Right kidney (tissue), 1 donor: ENCODE results near the gene NRP1.
A peak's percentile ranks its signal among the peaks of the same experiment; 100 is the strongest.

ENCODE experiments used
- DNase-seq: peaks from one replicate; pipeline ENCODE4 v3.0.0-alpha.2; 2016

The NRP1 gene

GRCh38 chr10:33352175-33352574, 17.7 kb upstream of the NRP1 start:
- no peak for DNase-seq

- DNase-seq, result no peak
These were observed 15.6 kb upstream of the NRP1 start for GRCh38 chr10:33350041-33350440.

GRCh38 chr10:33349268-33349667, 14.8 kb upstream of the NRP1 start:
- no peak for DNase-seq

GRCh38 chr10:33347211-33347610, 12.7 kb upstream of the NRP1 start:
- DNase-seq, result no peak

GRCh38 chr10:33345236-33345635, 10.8 kb upstream of the NRP1 start:
- no peak for DNase-seq

GRCh38 chr10:33344676-33345075, 10.2 kb upstream of the NRP1 start:
- no peak for DNase-seq

- no peak for DNase-seq
These were observed 7.2 kb upstream of the NRP1 start for GRCh38 chr10:33341637-33342036.

- no peak for DNase-seq
These were observed 3.0 kb upstream of the NRP1 start for GRCh38 chr10:33337326-33337957.

GRCh38 chr10:33336582-33337325, 2.3 kb upstream of the NRP1 start:
- DNase-seq, result peak; percentile 93

GRCh38 chr10:33335801-33336581, 1.5 kb upstream of the NRP1 start:
- peak; percentile 93 for DNase-seq

- DNase-seq, result peak; percentile 96
These were observed 1.0 kb upstream of the NRP1 start for GRCh38 chr10:33335551-33335800.

GRCh38 chr10:33334805-33335550, 511 bp upstream of the NRP1 start:
- peak; percentile 100 for DNase-seq

GRCh38 chr10:33333260-33334101, 986 bp downstream of the NRP1 start:
- no peak for DNase-seq

GRCh38 chr10:33332183-33333065, 2.0 kb downstream of the NRP1 start:
- peak; percentile 54 for DNase-seq

GRCh38 chr10:33331379-33331694, 3.1 kb downstream of the NRP1 start:
- peak; percentile 27 for DNase-seq

GRCh38 chr10:33330543-33331378, 3.7 kb downstream of the NRP1 start:
- peak; percentile 65 for DNase-seq

GRCh38 chr10:33329178-33329577, 5.3 kb downstream of the NRP1 start:
- DNase-seq, result no peak

- DNase-seq, result no peak
These were observed 6.2 kb downstream of the NRP1 start for GRCh38 chr10:33328253-33328652.

GRCh38 chr10:33327751-33328150, 6.7 kb downstream of the NRP1 start:
- DNase-seq, result no peak

GRCh38 chr10:33326933-33327332, 7.5 kb downstream of the NRP1 start:
- DNase-seq, result no peak
